DMS79 (cell line): Measurements from ENCODE around the gene MED1.

Experiments
- DNase-seq: peaks from one replicate; lab custom pipeline; 2025; lab: John Stamatoyannopoulos, UW

MED1 gene

DNA sequence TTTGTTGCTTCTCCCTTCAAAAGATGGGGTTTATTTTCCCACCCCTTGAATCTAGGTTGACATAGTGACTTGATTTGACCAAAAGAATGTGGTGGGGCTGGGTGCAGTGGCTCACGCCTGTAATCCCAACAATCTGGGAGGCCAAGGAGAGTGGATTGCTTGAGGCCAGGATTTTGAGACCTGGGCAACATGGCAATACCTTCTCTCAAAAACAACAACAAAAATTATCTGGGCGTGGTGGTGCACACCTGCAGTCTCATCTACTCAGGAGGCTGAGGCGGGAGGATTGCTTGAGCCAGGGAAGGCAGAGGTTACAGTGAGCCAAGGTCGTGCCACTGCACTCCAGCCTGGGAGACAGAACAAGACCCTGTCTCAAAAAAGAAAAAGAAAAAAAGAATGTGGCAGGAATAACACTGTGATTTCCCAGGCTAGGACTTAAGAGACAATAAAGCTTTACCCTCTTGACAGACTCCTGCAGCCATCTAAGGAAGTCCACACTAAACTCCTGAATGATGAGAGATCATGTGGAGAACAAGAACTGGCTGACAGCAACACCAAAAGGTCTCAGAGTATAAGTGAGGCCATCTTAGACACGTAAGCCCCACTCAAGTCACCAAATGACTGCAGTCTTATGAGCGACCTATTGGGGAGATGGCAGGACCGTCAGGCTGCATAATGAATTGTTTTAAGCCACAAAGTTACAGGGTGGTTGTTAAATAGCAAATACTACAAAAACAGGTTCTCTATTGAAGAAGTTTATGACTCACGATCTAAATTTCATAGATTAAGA lies 86.6 kb downstream of the MED1 start:
- no peak for DNase-seq

DNA sequence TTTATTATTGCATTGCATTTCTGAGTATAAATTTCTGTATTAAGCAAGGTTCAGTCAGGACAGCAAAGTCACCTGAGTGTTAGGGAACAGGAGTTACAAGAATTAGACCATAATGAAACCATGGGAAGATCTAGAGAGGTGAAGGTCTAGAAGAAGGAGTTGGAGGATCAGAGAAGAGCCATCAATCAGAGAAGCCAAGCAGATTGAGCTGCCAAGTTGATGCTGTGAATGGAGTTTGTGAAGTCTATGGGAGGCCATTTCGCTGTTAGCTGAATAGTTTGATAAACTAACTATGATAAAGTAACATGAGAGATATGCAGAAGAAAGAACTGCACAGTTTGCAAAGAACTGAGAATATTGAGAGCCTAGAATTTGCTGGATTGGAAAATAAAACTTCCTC lies 90.0 kb downstream of the MED1 start:
- DNase-seq: no peak

GRCh38 chr17:39360537-39360936 lies 90.5 kb downstream of the MED1 start:
- DNase-seq: no peak

GRCh38 chr17:39359994-39360393 lies 91.1 kb downstream of the MED1 start:
- DNase-seq: no peak

GRCh38 chr17:39357986-39358385 lies 93.1 kb downstream of the MED1 start:
- no peak for DNase-seq

GRCh38 chr17:39357488-39357887 lies 93.6 kb downstream of the MED1 start:
- DNase-seq: no peak
